Measurements from ENCODE around the gene CILP2.

The CILP2 gene

GRCh38 chr19:19529783-19530422, 8.2 kb upstream of the CILP2 start:
- DNase-seq (ENCODE audit: low read depth), result no peak

GRCh38 chr19:19530423-19530804, 7.7 kb upstream of the CILP2 start:
- no peak for DNase-seq (ENCODE audit: low read depth)

- no peak for DNase-seq (ENCODE audit: low read depth)
Measured at GRCh38 chr19:19530889-19531288, 7.2 kb upstream of the CILP2 start.

- DNase-seq (ENCODE audit: low read depth), result peak; percentile 80
Measured at GRCh38 chr19:19531951-19532805, 5.9 kb upstream of the CILP2 start.

GRCh38 chr19:19532806-19533701, 5.0 kb upstream of the CILP2 start:
- DNase-seq (ENCODE audit: low read depth), result no peak

- DNase-seq (ENCODE audit: low read depth), result no peak
Measured at GRCh38 chr19:19533841-19534240, 4.2 kb upstream of the CILP2 start.

GRCh38 chr19:19534556-19535265, 3.4 kb upstream of the CILP2 start:
- no peak for DNase-seq (ENCODE audit: low read depth)

- DNase-seq (ENCODE audit: low read depth), result no peak
Measured at GRCh38 chr19:19535311-19536191, 2.5 kb upstream of the CILP2 start.

GRCh38 chr19:19537075-19538048, 703 bp upstream of the CILP2 start:
- DNase-seq (ENCODE audit: low read depth), result no peak

- DNase-seq (ENCODE audit: low read depth), result no peak
Measured at GRCh38 chr19:19538785-19539166, 711 bp downstream of the CILP2 start.

GRCh38 chr19:19539698-19540063, 1.6 kb downstream of the CILP2 start:
- no peak for DNase-seq (ENCODE audit: low read depth)

GRCh38 chr19:19540064-19540714, 2.1 kb downstream of the CILP2 start:
- DNase-seq (ENCODE audit: low read depth), result peak; percentile 51

- peak; percentile 62 for DNase-seq (ENCODE audit: low read depth)
Measured at GRCh38 chr19:19540715-19541515, 2.9 kb downstream of the CILP2 start.

GRCh38 chr19:19541616-19542015, 3.6 kb downstream of the CILP2 start:
- no peak for DNase-seq (ENCODE audit: low read depth)

- no peak for DNase-seq (ENCODE audit: low read depth)
Measured at GRCh38 chr19:19542507-19542906, 4.4 kb downstream of the CILP2 start.

GRCh38 chr19:19543101-19543500, 5.0 kb downstream of the CILP2 start:
- no peak for DNase-seq (ENCODE audit: low read depth)

GRCh38 chr19:19543640-19544039, 5.6 kb downstream of the CILP2 start:
- no peak for DNase-seq (ENCODE audit: low read depth)

- no peak for DNase-seq (ENCODE audit: low read depth)
Measured at GRCh38 chr19:19544257-19544953, 6.3 kb downstream of the CILP2 start.

Data from stimulated activated CD8-positive, alpha-beta memory T cell treated with anti-CD3 and anti-CD28 coated beads, Interleukin-7, amount 100 ng/mL, for 24 hours (primary cell).